ENCODE measurements around the gene FBF1. TPM values are rescaled to one million over a fixed set of nuclear protein-coding genes. Genes with fewer than 3 reads are reported as not detected.

Gene FBF1
- total RNA-seq, 1 experiment from 2014 or later, result 22.8 TPM

- ChIA-PET POLR2A (interaction anchor here (0.8 kb wide), 1 partner anchor 23 kb away, joined by 3 read pairs; the partner anchor contains the start of gene FBF1), RAD21 (ENCODE audit: low non-redundant PET in 1 of 2, low total read pairs in 2 of 2, uncharacterized antibody in 2 of 2, unreplicated experiment in 2 of 2) (no interaction called here)
These were observed 22.9 kb downstream of the FBF1 start for GRCh38 chr17:75917917-75918445.

More at GRCh38 chr17:75917917-75918445, 22.9 kb downstream of the FBF1 start:
- Histone ChIP-seq H3K9me3 (ENCODE audit: control insufficient read depth in 1 of 2, insufficient read depth in 1 of 2, low read depth in 1 of 2, low read length in 2 of 2) (no peaks in the 10 kb centered on the region), H3K9ac (ENCODE audit: low read length) (no peak overlapping the region), H3K79me2 (ENCODE audit: insufficient read depth, low read length) (no peaks in the 10 kb centered on the region), H3K4me2 (ENCODE audit: low read length) (no peak overlapping the region), H3K4me3 (replicated peaks in 1 of 2; ENCODE audit: low read depth in 1 of 2, low read length in 2 of 2) (no peak overlapping the region), H3K36me3 (ENCODE audit: control insufficient read depth in 1 of 2, insufficient read depth in 2 of 2, low read length in 2 of 2) (no peaks in the 10 kb centered on the region), H2AFZ (ENCODE audit: low read depth, low read length, poor library complexity, severe bottlenecking) (no peak overlapping the region), H4K20me1 (ENCODE audit: insufficient read depth) (no peaks in the 10 kb centered on the region), H3K27ac (ENCODE audit: low read depth, low read length) (no peak overlapping the region; the same call in 1 of the 2 replicates), H3K9me2 (ENCODE audit: insufficient read depth) (no peaks in the 10 kb centered on the region), H3K4me1 (ENCODE audit: control insufficient read depth in 1 of 2, insufficient read depth in 2 of 2, low read length in 2 of 2) (peaks cover 0 to 9% of the 10 kb centered on the region in 2 experiments; a peak in 2 of 4 replicates), H3K27me3 (ENCODE audit: insufficient read depth, low read length) (no peaks in the 10 kb centered on the region)
- TF ChIP-seq EZH2phosphoT487 (IDR thresholded peaks at IDR 0.05; ENCODE audit: borderline replicate concordance), result no peak
- no peak for TF ChIP-seq TCF7L2 (IDR thresholded peaks at IDR 0.05; ENCODE audit: borderline replicate concordance, extremely low read depth, insufficient read depth, insufficient read length)
- no peak for TF ChIP-seq RAD21 (IDR thresholded peaks at IDR 0.05; ENCODE audit: low read depth)
- no peak for TF ChIP-seq JUND (IDR thresholded peaks at IDR 0.05)
- TF ChIP-seq YY1 (IDR thresholded peaks at IDR 0.05; ENCODE audit: extremely low read depth, insufficient replicate concordance, low read depth, low read length), result no peak
- no peak for TF ChIP-seq CEBPB (IDR thresholded peaks at IDR 0.05; ENCODE audit: low read depth)
- no peak for TF ChIP-seq EZH2 (IDR thresholded peaks at IDR 0.05)
- TF ChIP-seq REST (IDR thresholded peaks at IDR 0.05; ENCODE audit: low read depth), result no peak
- TF ChIP-seq ZBTB33 (IDR thresholded peaks at IDR 0.05; ENCODE audit: extremely low read depth, insufficient replicate concordance, low read length), result no peak
- TF ChIP-seq POLR2AphosphoS5 (IDR thresholded peaks at IDR 0.05; ENCODE audit: low read depth, low read length), result no peak
- no peak for TF ChIP-seq ZFX (IDR thresholded peaks at IDR 0.05)
- no peak for TF ChIP-seq CBX3 (IDR thresholded peaks at IDR 0.05; ENCODE audit: low read depth)
- TF ChIP-seq SP1 (IDR thresholded peaks at IDR 0.05; ENCODE audit: low read depth), result no peak
- TF ChIP-seq SRF (IDR thresholded peaks at IDR 0.05; ENCODE audit: low read depth), result no peak
- no peak for TF ChIP-seq POLR2A (IDR thresholded peaks at IDR 0.05; ENCODE audit: borderline replicate concordance, extremely low read depth, insufficient read depth, insufficient read length)
- no peak for TF ChIP-seq ATF3 (IDR thresholded peaks at IDR 0.05)
- TF ChIP-seq FOSL1 (IDR thresholded peaks at IDR 0.05; ENCODE audit: low read depth), result no peak
- TF ChIP-seq EGR1 (IDR thresholded peaks at IDR 0.05; ENCODE audit: low read depth), result no peak
- TF ChIP-seq ZNF274 (IDR thresholded peaks at IDR 0.05; ENCODE audit: low read depth, low read length), result no peak
- TF ChIP-seq CTCF (IDR thresholded peaks at IDR 0.05 in 2 of 3, conservative IDR thresholded peaks at IDR 0.05 in 1 of 3; ENCODE audit: borderline replicate concordance in 1 of 3, insufficient read depth in 1 of 3, low read depth in 2 of 3, low read length in 2 of 3), result no peak
- intact Hi-C loops (cut with micrococcal nuclease), result no loop called here
- no peak for DNase-seq (ENCODE audit: low read depth, low spot score)
- CTCF ChIA-PET, result interaction anchor here (1.8 to 3.5 kb wide), 2 partner anchors 9 kb away, joined by 3 to 10 read pairs; no protein-coding TSS in a partner anchor
- no peak for ATAC-seq
- no TSS peak for BruUV-seq (replicated peaks)

All from HCT116 (cell line).